HEK293T (cell line): ENCODE data around the gene MT1HL1.

Source experiments
- CTCF ChIA-PET: fragments of 350-600 bp; formaldehyde crosslinking; extraction: SDS; loops from one replicate; lab custom pipeline; 2021; ENCODE audit warnings: antibody characterized with exemption, inconsistent platforms; lab: Yijun Ruan, JAX
- POLR2A ChIA-PET: fragments of 350-600 bp; formaldehyde crosslinking; extraction: SDS; loops from one replicate; lab custom pipeline; 2020; ENCODE audit warnings: antibody characterized with exemption, inconsistent platforms; lab: Yijun Ruan, JAX
- DNase-seq: peaks from one replicate; pipeline ENCODE4 v3.0.0; 2012; ENCODE audit warnings: mixed read lengths; ENCODE audit errors: extremely low spot score
- ARNT ChIP-seq: fragments of 450-650 bp; IDR thresholded peaks from 2 replicates; pipeline ENCODE4 v1.6.1; 2017; ENCODE audit warnings: mild to moderate bottlenecking
- BHLHE40 ChIP-seq: fragments of 450-650 bp; IDR thresholded peaks from 2 replicates; pipeline ENCODE4 v1.6.1; 2016; ENCODE audit warnings: mild to moderate bottlenecking, moderate library complexity, borderline replicate concordance
- CTBP1 ChIP-seq: fragments of 450-650 bp; IDR thresholded peaks from 2 replicates; pipeline ENCODE4 v1.6.1; 2016; ENCODE audit warnings: borderline replicate concordance
- ELF4 ChIP-seq: fragments of 450-650 bp; IDR thresholded peaks from 2 replicates; pipeline ENCODE4 v1.6.1; 2017; ENCODE audit warnings: antibody characterized with exemption
- FOXA1 ChIP-seq: fragments of 450-650 bp; IDR thresholded peaks from 2 replicates; pipeline ENCODE4 v1.6.1; 2016; ENCODE audit warnings: mild to moderate bottlenecking
- FOXK2 ChIP-seq: fragments of 450-650 bp; IDR thresholded peaks from 2 replicates; pipeline ENCODE4 v1.6.1; 2016; ENCODE audit warnings: mild to moderate bottlenecking
- FOXM1 ChIP-seq: fragments of 450-650 bp; IDR thresholded peaks from 2 replicates; pipeline ENCODE4 v1.6.1; 2017; ENCODE audit warnings: mild to moderate bottlenecking, borderline replicate concordance
- HDGF ChIP-seq: fragments of 450-650 bp; IDR thresholded peaks from 2 replicates; pipeline ENCODE4 v1.6.1; 2017; ENCODE audit warnings: antibody characterized with exemption, borderline replicate concordance
- L3MBTL2 ChIP-seq: fragments of 450-650 bp; conservative IDR thresholded peaks from 2 replicates; pipeline ENCODE4 v1.6.1; 2016; ENCODE audit warnings: mild to moderate bottlenecking
- LEF1 ChIP-seq: fragments of 450-650 bp; IDR thresholded peaks from 2 replicates; pipeline ENCODE4 v1.6.1; 2017; ENCODE audit warnings: mild to moderate bottlenecking, borderline replicate concordance
- NFRKB ChIP-seq: fragments of 450-650 bp; IDR thresholded peaks from 2 replicates; pipeline ENCODE4 v1.6.1; 2016; ENCODE audit warnings: mild to moderate bottlenecking, moderate library complexity
- SP1 ChIP-seq: fragments of 450-650 bp; IDR thresholded peaks from 2 replicates; pipeline ENCODE4 v1.6.1; 2017
- SUZ12 ChIP-seq: fragments of 450-650 bp; IDR thresholded peaks from 2 replicates; pipeline ENCODE4 v1.6.1; 2016; ENCODE audit warnings: mild to moderate bottlenecking
- TARDBP ChIP-seq: fragments of 450-650 bp; IDR thresholded peaks from 2 replicates; pipeline ENCODE4 v1.6.1; 2016
- ZNF384 ChIP-seq: fragments of 450-650 bp; IDR thresholded peaks from 2 replicates; pipeline ENCODE4 v1.6.1; 2016
- TF ChIP-seq, protein P1 (sequence below): fragments of 450-650 bp; IDR thresholded peaks from 2 replicates; pipeline ENCODE4 v1.6.1; 2016

The MT1HL1 gene

GRCh38 chr1:237004116-237004515, at the start of gene MT1HL1:
MT1HL1 (minus strand) TSS chr1:237004441; CDS start chr1:237004372, 69 bp downstream.
- ChIA-PET POLR2A (no interaction called here), CTCF (no interaction called here)
- TF ChIP-seq FOXK2 = no peak
- no peak for TF ChIP-seq ZNF384
- no peak for TF ChIP-seq BHLHE40
- no peak for TF ChIP-seq TARDBP
- TF ChIP-seq SUZ12 = no peak
- TF ChIP-seq, protein P1, sequence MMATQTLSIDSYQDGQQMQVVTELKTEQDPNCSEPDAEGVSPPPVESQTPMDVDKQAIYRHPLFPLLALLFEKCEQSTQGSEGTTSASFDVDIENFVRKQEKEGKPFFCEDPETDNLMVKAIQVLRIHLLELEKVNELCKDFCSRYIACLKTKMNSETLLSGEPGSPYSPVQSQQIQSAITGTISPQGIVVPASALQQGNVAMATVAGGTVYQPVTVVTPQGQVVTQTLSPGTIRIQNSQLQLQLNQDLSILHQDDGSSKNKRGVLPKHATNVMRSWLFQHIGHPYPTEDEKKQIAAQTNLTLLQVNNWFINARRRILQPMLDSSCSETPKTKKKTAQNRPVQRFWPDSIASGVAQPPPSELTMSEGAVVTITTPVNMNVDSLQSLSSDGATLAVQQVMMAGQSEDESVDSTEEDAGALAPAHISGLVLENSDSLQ = no peak
- no peak for TF ChIP-seq ARNT
- TF ChIP-seq L3MBTL2 = no peak
- TF ChIP-seq NFRKB = no peak
- TF ChIP-seq HDGF = no peak

GRCh38 chr1:237050915-237051314, 46.7 kb upstream of the MT1HL1 start:
- ChIA-PET CTCF (no interaction called here), POLR2A (no interaction called here)
- TF ChIP-seq ARNT (no peak), NFRKB (no peak), CTBP1 (no peak)
- TF ChIP-seq, protein P1 = no peak

More at GRCh38 chr1:237004116-237004515, at the start of gene MT1HL1:
- no peak for DNase-seq

DNA sequence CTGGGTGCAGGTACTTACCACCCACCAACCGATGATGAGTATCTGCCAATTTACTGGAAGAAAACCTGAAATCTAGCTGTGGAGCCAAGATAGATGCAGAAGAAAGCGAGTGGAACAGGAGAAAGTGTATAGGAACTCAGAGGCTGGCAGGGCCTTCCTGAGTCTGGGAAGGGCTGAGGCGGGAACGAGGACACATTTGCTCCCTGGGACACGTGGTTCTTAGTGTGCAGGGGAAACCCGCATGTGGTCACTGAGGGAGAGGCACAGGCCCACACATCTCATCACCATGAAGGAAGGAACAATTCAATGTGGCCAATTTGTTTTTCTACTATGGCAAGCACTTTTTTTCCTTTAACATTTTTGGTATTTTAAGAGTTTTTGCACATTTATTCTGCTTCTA, 45.9 kb upstream of the MT1HL1 start:
- no peak for DNase-seq
- ChIA-PET CTCF (no interaction called here), POLR2A (no interaction called here)
- TF ChIP-seq L3MBTL2 = no peak; the same call in 1 of the 2 replicates
- no peak for TF ChIP-seq FOXM1
- TF ChIP-seq LEF1 = no peak
- TF ChIP-seq ZNF384 = no peak
- no peak for TF ChIP-seq ELF4
- no peak for TF ChIP-seq HDGF

More at GRCh38 chr1:237050915-237051314, 46.7 kb upstream of the MT1HL1 start:
- DNase-seq = no peak

DNA sequence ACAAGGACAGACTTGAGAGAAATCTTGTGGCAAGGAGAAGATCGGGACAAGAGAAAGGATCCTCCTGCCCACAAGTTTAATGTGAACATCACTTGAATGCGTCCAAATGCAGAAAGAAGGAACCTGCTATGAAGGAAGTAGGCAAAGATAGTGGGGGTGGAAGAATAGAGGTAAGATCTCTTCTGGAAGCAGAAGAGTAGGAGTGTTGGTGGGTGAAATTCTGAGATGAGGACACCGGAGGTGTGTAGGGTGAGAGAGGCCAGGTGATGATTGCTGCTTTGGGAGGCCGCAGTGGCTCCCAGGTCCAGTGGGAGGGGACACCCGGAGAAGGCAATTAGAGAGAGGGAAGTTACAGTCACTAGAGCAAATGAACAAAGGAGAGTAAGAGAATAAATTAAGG, 44.6 kb upstream of the MT1HL1 start:
- TF ChIP-seq ARNT (no peak), LEF1 (no peak), ZNF384 (no peak), TARDBP (no peak), L3MBTL2 (no peak), HDGF (no peak), FOXK2 (no peak), FOXM1 (no peak), FOXA1 (no peak), ELF4 (no peak), SP1 (no peak), SUZ12 (no peak)
- TF ChIP-seq, protein P1 = no peak
- ChIA-PET POLR2A (no interaction called here), CTCF (no interaction called here)
- no peak for DNase-seq

GRCh38 chr1:237045278-237046016, 41.2 kb upstream of the MT1HL1 start:
- CTCF ChIA-PET = interaction anchor here (0.6 to 1.0 kb wide), 3 partner anchors 22 to 342 kb away, joined by 3 to 7 read pairs (median 3); no protein-coding TSS in a partner anchor
- DNase-seq = no peak
- POLR2A ChIA-PET = interaction anchor here (1.1 kb wide), 1 partner anchor 438 kb away, joined by 3 read pairs; no protein-coding TSS in a partner anchor
- TF ChIP-seq, protein P1 = no peak
- TF ChIP-seq ARNT = no peak
- no peak for TF ChIP-seq FOXA1
- TF ChIP-seq ZNF384 = no peak
- no peak for TF ChIP-seq HDGF
- TF ChIP-seq L3MBTL2 = no peak
- no peak for TF ChIP-seq ELF4
- TF ChIP-seq NFRKB = no peak
- TF ChIP-seq FOXM1 = no peak
- no peak for TF ChIP-seq CTBP1
- no peak for TF ChIP-seq SP1
- TF ChIP-seq LEF1 = no peak
- TF ChIP-seq FOXK2 = no peak
- TF ChIP-seq TARDBP = no peak
- TF ChIP-seq BHLHE40 = no peak
